Measurements from ENCODE around the gene TRIM2.
A peak's percentile ranks its signal among the peaks of the same experiment; 100 is the strongest.

The TRIM2 gene

DNA sequence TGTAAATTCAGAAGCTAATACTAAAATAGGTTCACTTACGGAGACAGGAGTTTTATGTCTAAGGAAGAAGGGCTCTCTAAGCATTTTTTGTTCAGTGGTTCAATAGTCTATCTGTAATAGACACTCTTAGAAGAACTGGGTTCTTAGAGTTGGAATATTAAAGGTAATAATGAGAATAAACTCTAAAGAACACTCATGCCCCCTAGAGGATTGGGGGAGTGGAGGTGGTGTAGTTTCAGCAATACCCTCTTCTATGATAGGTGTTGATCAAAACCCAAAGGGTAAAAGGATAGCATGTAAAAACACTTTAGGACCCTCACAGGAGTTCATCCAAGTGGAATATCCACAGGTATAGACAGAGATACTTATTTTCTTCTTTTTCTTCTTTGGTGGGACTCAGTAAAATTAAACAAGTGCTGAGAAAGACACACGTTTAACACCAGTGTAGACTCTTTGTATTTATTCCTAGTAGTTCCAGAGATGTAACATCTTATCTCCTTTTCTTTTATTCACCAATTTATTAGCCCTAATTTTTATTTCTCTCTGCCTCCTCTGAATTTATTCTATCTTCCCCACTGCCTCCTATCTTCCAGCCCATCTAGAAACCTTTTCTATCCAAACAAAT, 114.6 kb downstream of the TRIM2 start:
- in situ Hi-C loops (cut with HindIII; ENCODE audit: low sequenced_read_pairs): no loop called here
- no peak overlapping the region for H3K4me3 ChIP-seq (ENCODE audit: low read depth, low read length)
- DNase-seq (ENCODE audit: low read depth, low spot score): peak; percentile 67
- TF ChIP-seq, protein P1, sequence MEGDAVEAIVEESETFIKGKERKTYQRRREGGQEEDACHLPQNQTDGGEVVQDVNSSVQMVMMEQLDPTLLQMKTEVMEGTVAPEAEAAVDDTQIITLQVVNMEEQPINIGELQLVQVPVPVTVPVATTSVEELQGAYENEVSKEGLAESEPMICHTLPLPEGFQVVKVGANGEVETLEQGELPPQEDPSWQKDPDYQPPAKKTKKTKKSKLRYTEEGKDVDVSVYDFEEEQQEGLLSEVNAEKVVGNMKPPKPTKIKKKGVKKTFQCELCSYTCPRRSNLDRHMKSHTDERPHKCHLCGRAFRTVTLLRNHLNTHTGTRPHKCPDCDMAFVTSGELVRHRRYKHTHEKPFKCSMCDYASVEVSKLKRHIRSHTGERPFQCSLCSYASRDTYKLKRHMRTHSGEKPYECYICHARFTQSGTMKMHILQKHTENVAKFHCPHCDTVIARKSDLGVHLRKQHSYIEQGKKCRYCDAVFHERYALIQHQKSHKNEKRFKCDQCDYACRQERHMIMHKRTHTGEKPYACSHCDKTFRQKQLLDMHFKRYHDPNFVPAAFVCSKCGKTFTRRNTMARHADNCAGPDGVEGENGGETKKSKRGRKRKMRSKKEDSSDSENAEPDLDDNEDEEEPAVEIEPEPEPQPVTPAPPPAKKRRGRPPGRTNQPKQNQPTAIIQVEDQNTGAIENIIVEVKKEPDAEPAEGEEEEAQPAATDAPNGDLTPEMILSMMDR (IDR thresholded peaks at IDR 0.05; ENCODE audit: low read depth, low read length): peak; percentile 81

DNA sequence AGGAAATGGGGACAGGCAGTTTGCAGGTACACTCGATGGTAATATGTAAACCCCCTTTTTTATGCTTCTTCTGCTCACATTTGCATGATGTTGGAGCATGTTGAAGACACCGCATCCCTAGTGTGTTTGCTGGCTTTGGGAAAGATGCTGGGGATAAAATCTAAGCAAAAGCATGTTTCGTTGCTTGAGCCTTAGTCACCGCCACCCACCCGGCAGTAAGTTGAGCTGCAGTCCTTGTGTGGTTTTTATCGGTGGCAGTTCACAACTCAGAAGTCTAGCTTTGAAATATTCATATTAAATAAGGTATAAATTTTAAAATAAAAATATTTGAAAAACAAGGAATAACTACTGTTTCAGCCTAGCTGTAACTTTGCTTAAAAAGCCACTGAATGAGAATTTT, 118.5 kb downstream of the TRIM2 start:
- H3K4me3 ChIP-seq (ENCODE audit: low read depth, low read length): no peak overlapping the region
- in situ Hi-C loops (cut with HindIII; ENCODE audit: low sequenced_read_pairs): no loop called here
- TF ChIP-seq, protein P1 (IDR thresholded peaks at IDR 0.05; ENCODE audit: low read depth, low read length): no peak
- no peak for DNase-seq (ENCODE audit: low read depth, low spot score)

DNA sequence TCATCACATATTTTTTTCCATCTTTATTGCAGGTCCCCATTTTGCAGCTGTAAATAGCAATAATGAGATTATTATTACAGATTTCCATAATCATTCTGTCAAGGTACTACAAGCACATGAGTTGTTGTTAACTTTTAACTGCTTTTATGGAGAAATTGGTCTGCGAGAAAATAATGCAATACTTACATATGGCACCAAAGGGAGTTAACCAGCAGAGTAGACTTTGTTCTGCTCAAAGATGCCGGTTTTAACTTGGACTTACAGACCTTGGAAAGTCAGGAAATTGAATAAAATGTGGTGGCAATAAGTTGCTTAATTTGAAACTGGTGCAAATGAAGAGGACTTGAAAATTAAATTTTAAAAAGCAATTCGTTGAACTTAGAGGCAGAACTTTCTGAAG, 119.8 kb downstream of the TRIM2 start:
- in situ Hi-C loops (cut with HindIII; ENCODE audit: low sequenced_read_pairs): no loop called here
- no peak overlapping the region for H3K4me3 ChIP-seq (ENCODE audit: low read depth, low read length)
- TF ChIP-seq, protein P1 (IDR thresholded peaks at IDR 0.05; ENCODE audit: low read depth, low read length): no peak
- DNase-seq (ENCODE audit: low read depth, low spot score): no peak

DNA sequence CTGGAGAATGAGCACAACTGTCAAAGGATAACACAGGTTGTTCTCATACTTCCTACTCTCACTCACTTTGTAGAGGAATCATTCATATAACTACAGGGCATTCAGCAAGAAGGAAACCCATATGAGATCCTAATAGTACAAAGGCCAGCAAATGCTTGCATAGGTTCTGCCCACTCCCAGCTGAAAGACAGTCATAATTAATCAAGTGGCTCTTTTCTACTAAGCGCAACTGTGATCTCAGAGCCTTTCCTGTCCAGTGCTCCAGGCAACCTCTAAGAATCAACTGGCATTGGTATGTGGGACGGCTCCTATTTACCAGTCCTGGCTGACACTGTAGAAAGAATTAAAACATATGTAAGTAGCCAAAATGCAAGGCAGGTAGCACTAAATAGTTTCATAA, 121.3 kb downstream of the TRIM2 start:
- no peak for DNase-seq (ENCODE audit: low read depth, low spot score)
- H3K4me3 ChIP-seq (ENCODE audit: low read depth, low read length): no peak overlapping the region
- TF ChIP-seq, protein P1 (IDR thresholded peaks at IDR 0.05; ENCODE audit: low read depth, low read length): no peak
- in situ Hi-C loops (cut with HindIII; ENCODE audit: low sequenced_read_pairs): no loop called here

DNA sequence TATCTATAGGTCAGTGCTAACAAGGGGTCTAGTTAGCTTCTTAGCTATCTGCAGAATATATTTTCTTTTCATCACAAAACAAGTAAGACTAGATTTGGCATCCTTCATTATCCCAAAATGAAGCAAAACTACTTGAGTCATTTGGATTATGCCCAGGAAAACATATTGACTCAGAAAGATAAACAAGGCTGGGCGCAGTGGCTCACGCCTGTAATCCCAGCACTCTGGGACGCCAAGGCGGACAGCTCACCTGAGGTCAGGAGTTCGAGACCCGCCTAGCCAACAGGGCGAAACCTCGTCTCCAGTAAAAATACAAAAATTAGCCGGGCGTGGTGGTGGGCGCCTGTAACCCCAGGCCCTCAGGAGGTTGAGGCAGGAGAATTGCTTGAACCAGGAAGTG, 122.3 kb downstream of the TRIM2 start:
- peak; percentile 48 for DNase-seq (ENCODE audit: low read depth, low spot score)
- in situ Hi-C loops (cut with HindIII; ENCODE audit: low sequenced_read_pairs): no loop called here
- H3K4me3 ChIP-seq (ENCODE audit: low read depth, low read length): no peak overlapping the region
- TF ChIP-seq, protein P1 (IDR thresholded peaks at IDR 0.05; ENCODE audit: low read depth, low read length): no peak

DNA sequence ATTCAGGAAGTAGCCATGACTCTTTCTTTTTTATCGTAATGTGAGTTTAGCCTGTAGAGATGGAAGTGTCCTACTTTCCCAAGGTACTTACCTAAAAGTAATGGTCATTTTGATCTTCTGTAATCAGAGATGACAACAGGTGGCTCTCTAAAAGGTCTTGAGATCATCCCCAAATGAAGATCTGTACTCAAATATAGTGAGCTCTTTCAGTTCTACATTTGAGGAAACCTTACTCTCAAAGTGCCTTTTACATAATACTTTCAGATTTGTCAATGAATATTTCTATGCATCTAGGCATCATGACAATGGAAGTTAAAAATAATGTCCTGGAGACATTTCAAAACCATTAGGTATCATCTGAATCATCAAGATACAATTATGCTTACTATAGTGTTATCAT, 123.0 kb downstream of the TRIM2 start:
- no peak overlapping the region for H3K4me3 ChIP-seq (ENCODE audit: low read depth, low read length)
- TF ChIP-seq, protein P1 (IDR thresholded peaks at IDR 0.05; ENCODE audit: low read depth, low read length): no peak
- in situ Hi-C loops (cut with HindIII; ENCODE audit: low sequenced_read_pairs): no loop called here
- DNase-seq (ENCODE audit: low read depth, low spot score): no peak
